Suprapubic skin (tissue), 4 donors: ENCODE measurements around the gene ZMYND10. TPM values are rescaled to one million over a fixed set of nuclear protein-coding genes. Genes with fewer than 3 reads are reported as not detected.

Experiments used
- DNase-seq, 2 donors: peaks; one replicate each; pipeline ENCODE4 v3.0.0-alpha.2; 2019; ENCODE audit warnings: low spot score in 2 of 2
- H3K27ac ChIP-seq: fragments of 200-600 bp; sonication (generic); one replicate; pipeline ENCODE4 v1.5.1; 2019
- H3K27me3 ChIP-seq: fragments of 200-600 bp; sonication (generic); one replicate; pipeline ENCODE4 v1.5.1; 2019
- H3K36me3 ChIP-seq: fragments of 200-600 bp; sonication (generic); one replicate; pipeline ENCODE4 v1.5.1; 2019
- H3K4me1 ChIP-seq: fragments of 200-600 bp; sonication (generic); one replicate; pipeline ENCODE4 v1.5.1; 2019
- H3K4me3 ChIP-seq: fragments of 200-600 bp; sonication (generic); one replicate; pipeline ENCODE4 v1.5.1; 2019; ENCODE audit warnings: mild to moderate bottlenecking
- H3K9me3 ChIP-seq: fragments of 200-600 bp; sonication (generic); one replicate; pipeline ENCODE4 v1.5.1; 2019
- EP300 ChIP-seq: sonication (generic); formaldehyde crosslinking; IDR thresholded peaks from one replicate; pipeline ENCODE4 v1.6.1; 2017; ENCODE audit warnings: antibody characterized with exemption
- POLR2A ChIP-seq, 2 donors: fragments of 450-650 bp; IDR thresholded peaks; one replicate each; pipeline ENCODE4 v1.6.1; 2017; ENCODE audit warnings: antibody characterized with exemption in 2 of 2, mild to moderate bottlenecking in 2 of 2, moderate library complexity in 2 of 2
- POLR2AphosphoS5 ChIP-seq, 3 donors: sonication (generic); formaldehyde crosslinking; IDR thresholded peaks; one replicate each; pipeline ENCODE4 v1.6.1; 2017; ENCODE audit warnings: antibody characterized with exemption in 3 of 3
- WGBS: methylation state at CpG from one replicate; pipeline ENCODE4 v1.1.5; 2018; 5-methylcytosine and 5-hydroxymethylcytosine counted together
- total RNA-seq, 4 donors: library from RNA; depleted of rRNA; stranded (reverse); fragments of >200 nt; gene quantifications; one replicate each; pipeline ENCODE4 v1.1.0, GENCODE V29; 2016
- TF ChIP-seq, protein P1 (sequence below), 2 donors: fragments of 200-600 bp in 1 of 2; fragments of 450-650 bp in 1 of 2; sonication (generic) in 1 of 2; IDR thresholded peaks; one replicate each; pipeline ENCODE4 v1.5.1; 2016 to 2019; ENCODE audit warnings: antibody characterized with exemption in 2 of 2, mild to moderate bottlenecking in 1 of 2, moderate library complexity in 1 of 2

The ZMYND10 gene
- total RNA-seq, 4 donors from 2014 or later, result 1.6 to 4.7 (median 1.9) TPM; not detected in 1

DNA sequence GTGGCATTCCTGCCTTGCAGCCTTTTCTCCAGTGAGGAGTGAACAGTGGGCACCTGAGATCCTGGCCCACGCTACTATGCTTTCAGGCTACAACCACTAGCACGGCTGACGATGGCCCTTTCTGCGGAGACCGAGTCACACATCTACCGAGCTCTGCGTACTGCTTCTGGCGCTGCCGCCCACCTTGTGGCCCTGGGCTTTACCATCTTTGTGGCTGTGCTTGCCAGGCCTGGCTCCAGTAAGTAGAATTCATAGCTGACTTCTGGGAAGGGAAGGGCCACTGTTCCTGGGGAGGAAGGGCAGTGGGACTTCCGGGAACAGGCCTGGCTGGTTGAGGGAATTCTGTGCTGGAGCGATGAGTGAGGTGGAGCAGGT, 5.8 kb upstream of the ZMYND10 start:
- H3K27ac ChIP-seq, result peak overlapping the region; percentile 97
- peaks cover 57% of the 10 kb centered on the region for H3K4me1 ChIP-seq
- 43% methylated on average over 11 of the region's 11 CpGs for WGBS
- H3K27me3 ChIP-seq, result no peaks in the 10 kb centered on the region
- no peaks in the 10 kb centered on the region for H3K9me3 ChIP-seq
- peak overlapping the region; percentile 87 for H3K4me3 ChIP-seq
- TF ChIP-seq POLR2A (IDR thresholded peaks at IDR 0.05) (no peak), EP300 (no peak), POLR2AphosphoS5 (IDR thresholded peaks at IDR 0.05) (no peak)
- TF ChIP-seq, protein P1, sequence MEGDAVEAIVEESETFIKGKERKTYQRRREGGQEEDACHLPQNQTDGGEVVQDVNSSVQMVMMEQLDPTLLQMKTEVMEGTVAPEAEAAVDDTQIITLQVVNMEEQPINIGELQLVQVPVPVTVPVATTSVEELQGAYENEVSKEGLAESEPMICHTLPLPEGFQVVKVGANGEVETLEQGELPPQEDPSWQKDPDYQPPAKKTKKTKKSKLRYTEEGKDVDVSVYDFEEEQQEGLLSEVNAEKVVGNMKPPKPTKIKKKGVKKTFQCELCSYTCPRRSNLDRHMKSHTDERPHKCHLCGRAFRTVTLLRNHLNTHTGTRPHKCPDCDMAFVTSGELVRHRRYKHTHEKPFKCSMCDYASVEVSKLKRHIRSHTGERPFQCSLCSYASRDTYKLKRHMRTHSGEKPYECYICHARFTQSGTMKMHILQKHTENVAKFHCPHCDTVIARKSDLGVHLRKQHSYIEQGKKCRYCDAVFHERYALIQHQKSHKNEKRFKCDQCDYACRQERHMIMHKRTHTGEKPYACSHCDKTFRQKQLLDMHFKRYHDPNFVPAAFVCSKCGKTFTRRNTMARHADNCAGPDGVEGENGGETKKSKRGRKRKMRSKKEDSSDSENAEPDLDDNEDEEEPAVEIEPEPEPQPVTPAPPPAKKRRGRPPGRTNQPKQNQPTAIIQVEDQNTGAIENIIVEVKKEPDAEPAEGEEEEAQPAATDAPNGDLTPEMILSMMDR (IDR thresholded peaks at IDR 0.05), result no peak
- peaks cover 50% of the 10 kb centered on the region for H3K36me3 ChIP-seq
- no peak for DNase-seq

DNA sequence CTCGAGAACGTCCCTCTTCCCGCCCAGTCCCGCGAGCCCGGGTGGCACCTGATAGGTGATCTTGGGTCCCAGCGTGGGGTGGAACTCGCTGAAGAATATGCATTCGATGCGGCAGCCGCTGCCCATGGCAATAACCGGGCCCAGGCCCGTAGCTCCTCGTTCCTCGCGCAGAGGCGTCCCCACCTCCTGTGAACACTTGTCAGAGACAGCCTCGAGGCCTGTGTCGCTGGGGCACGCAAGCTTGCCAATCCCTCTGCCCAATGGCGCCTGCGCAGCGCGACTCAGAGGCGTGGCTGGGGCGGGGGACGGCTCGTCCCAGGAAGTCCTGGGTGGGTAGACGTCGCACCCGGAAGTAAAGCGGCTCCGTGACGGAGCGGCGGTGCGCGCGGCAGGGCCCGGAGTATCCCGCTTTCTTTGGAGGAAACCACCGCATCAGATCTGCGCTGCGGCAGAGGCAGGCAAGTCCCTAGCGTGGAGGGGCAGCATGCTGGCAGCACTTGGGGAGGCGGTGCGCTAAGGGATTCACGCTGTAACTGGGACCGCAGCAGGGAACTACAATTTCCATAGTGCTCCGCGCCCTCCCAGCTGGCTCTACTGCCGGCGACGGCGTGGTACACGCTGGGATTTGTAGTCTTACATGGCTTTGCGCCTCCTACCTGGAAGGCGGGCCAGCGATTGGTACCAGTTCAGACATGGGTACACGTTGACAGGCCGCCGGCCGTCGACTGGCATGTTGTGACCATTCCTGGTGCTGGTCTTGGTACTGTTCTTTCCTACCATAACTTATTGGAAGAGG, 5.2 kb upstream of the ZMYND10 start, which contains the start of the genes CYB561D2 and NPRL2:
TSS of gene CYB561D2 (plus strand) at position 336 of the 796 bp plus-strand sequence. CDS start 572 bp downstream, outside the sequence.
TSS of gene NPRL2 (minus strand) at position 249 of the 796 bp plus-strand sequence. CDS start at position 126, 123 bp downstream.
- Histone ChIP-seq H3K9me3 (no peaks in the 10 kb centered on the region), H3K27me3 (no peaks in the 10 kb centered on the region), H3K27ac (peak within 1 kb of the TSS; percentile 97), H3K36me3 (peaks cover 44% of the 10 kb centered on the region), H3K4me1 (peaks cover 57% of the 10 kb centered on the region), H3K4me3 (peak within 1 kb of the TSS; percentile 87)
- no peak for TF ChIP-seq EP300
- TF ChIP-seq POLR2A (IDR thresholded peaks at IDR 0.05), result peak in 1 of 2 donors; percentile 37
- peak in 2 of 3 donors; percentile 6 to 68 for TF ChIP-seq POLR2AphosphoS5 (IDR thresholded peaks at IDR 0.05)
- peak; percentile 98 for DNase-seq
- 1% methylated on average over 37 of the region's 64 CpGs for WGBS

DNA sequence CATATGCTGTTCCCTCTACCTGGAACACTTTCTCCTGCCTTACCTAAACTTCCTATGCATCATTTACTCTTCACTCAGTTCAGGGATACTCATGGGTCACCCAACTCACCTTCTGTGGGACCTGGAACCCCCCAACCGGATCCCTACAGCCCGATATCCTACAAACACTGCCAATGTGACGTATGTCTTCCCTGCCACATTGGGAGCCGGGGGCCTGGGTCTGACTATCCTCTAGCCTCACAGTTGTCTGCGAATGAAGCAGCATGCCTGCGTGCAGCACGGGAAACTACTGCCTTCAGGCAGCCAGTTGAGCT, 4.6 kb upstream of the ZMYND10 start:
- peaks cover 38% of the 10 kb centered on the region for H3K36me3 ChIP-seq
- no peaks in the 10 kb centered on the region for H3K9me3 ChIP-seq
- H3K4me1 ChIP-seq, result peaks cover 57% of the 10 kb centered on the region
- H3K27ac ChIP-seq, result peak overlapping the region; percentile 97
- TF ChIP-seq POLR2AphosphoS5 (IDR thresholded peaks at IDR 0.05), result no peak
- TF ChIP-seq POLR2A (IDR thresholded peaks at IDR 0.05), result no peak
- TF ChIP-seq, protein P1 (IDR thresholded peaks at IDR 0.05), result no peak
- no peak for TF ChIP-seq EP300
- peak overlapping the region; percentile 87 for H3K4me3 ChIP-seq
- no peak for DNase-seq
- WGBS, result 0% methylated on average over 5 of the region's 7 CpGs
- no peaks in the 10 kb centered on the region for H3K27me3 ChIP-seq

DNA sequence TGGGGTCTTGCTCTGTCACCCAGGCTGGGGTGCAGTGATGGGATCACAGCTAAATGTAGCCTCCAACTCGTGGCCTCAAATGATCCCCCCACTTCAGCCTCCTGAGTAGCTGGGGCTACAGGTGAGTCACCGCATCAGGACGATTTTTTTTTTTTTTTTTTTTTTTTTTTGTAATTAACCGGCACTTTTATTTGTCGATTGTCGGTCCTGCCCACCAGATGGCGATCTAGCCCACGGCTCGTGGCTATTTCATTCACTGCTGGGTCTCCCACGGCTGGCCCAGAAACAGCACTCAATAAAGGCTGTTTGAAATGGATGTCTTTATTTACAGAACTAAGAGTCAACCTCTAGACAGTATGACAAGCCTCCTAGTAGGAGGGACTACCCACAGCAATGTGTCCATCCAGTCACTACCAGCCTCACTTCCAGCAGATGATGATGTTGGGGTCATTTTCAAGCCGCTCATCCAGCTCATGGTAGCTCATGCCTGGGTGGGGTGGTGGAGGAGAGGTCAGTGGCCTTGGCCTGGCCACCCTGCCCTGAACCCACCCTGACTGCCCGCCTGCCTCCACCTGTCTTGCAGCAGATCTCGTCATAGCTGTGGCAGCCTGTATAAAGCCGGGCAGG, 1.8 kb upstream of the ZMYND10 start:
- H3K4me1 ChIP-seq, result peaks cover 51% of the 10 kb centered on the region
- 24% methylated on average over 14 of the region's 14 CpGs for WGBS
- no peak overlapping the region for H3K27ac ChIP-seq
- TF ChIP-seq EP300, result no peak
- no peak for TF ChIP-seq POLR2AphosphoS5 (IDR thresholded peaks at IDR 0.05)
- TF ChIP-seq POLR2A (IDR thresholded peaks at IDR 0.05), result no peak
- TF ChIP-seq, protein P1 (IDR thresholded peaks at IDR 0.05), result peak; percentile 36 to 39
- H3K9me3 ChIP-seq, result no peaks in the 10 kb centered on the region
- H3K36me3 ChIP-seq, result peaks cover 14% of the 10 kb centered on the region
- no peak overlapping the region for H3K4me3 ChIP-seq
- no peaks in the 10 kb centered on the region for H3K27me3 ChIP-seq
- DNase-seq, result no peak

DNA sequence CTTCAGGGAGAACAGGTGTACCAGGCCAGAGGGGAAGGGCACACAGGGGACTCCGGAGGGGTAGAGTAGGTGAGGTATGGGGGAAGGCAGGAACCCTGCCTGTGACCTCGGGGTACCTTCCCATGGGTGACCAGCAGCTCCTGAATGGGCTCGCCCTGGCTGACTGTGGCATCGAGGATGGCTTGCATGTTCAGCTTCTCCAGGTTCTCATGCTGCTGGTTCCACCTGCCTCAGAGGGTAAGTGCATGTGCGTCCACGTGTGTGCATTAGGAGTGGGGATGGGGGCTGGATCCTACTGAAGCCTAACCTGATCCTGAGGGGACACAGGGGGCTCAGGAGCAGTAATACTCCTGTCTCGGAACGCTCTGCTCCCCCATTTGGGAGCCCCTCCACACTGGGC, 524 bp downstream of the ZMYND10 start:
- Histone ChIP-seq H3K4me3 (peak overlapping the region; percentile 51), H3K36me3 (peaks cover 14% of the 10 kb centered on the region), H3K27ac (no peak overlapping the region), H3K27me3 (no peaks in the 10 kb centered on the region), H3K4me1 (peaks cover 57% of the 10 kb centered on the region), H3K9me3 (no peaks in the 10 kb centered on the region)
- 69% methylated on average over 6 of the region's 8 CpGs for WGBS
- no peak for TF ChIP-seq POLR2AphosphoS5 (IDR thresholded peaks at IDR 0.05)
- TF ChIP-seq, protein P1 (IDR thresholded peaks at IDR 0.05), result no peak
- TF ChIP-seq POLR2A (IDR thresholded peaks at IDR 0.05), result no peak
- TF ChIP-seq EP300, result no peak
- DNase-seq, result no peak
